DOHH2 (cell line): Measurements from ENCODE around the gene NEAT1.

Experiments
- H3F3A ChIP-seq: fragments of 200-600 bp; sonication (generic), shearing (Covaris generic); 2 replicates; pipeline ENCODE4 v1.6.0; 2016; ENCODE audit warnings: antibody characterized with exemption, mild to moderate bottlenecking; ENCODE audit not compliant: control insufficient read depth, insufficient read depth
- H3K27ac ChIP-seq: fragments of 200-600 bp; sonication (generic); 2 replicates; pipeline ENCODE4 v1.5.1; 2014; ENCODE audit warnings: low read depth, mild to moderate bottlenecking, low read length, moderate library complexity
- H3K27me3 ChIP-seq: fragments of 200-600 bp; sonication (generic); 2 replicates; pipeline ENCODE4 v1.6.1; 2014; ENCODE audit warnings: mild to moderate bottlenecking, low read length, mixed read lengths; ENCODE audit not compliant: control insufficient read depth
- H3K36me3 ChIP-seq: fragments of 200-600 bp; sonication (generic); 2 replicates; pipeline ENCODE4 v1.6.1; 2014; ENCODE audit warnings: mild to moderate bottlenecking, low read length, moderate library complexity, mixed read lengths; ENCODE audit not compliant: control insufficient read depth
- H3K4me1 ChIP-seq: fragments of 200-600 bp; sonication (generic); 2 replicates; pipeline ENCODE4 v1.6.1; 2014; ENCODE audit warnings: mild to moderate bottlenecking, low read length, mixed read lengths; ENCODE audit not compliant: control insufficient read depth
- H3K4me2 ChIP-seq: fragments of 200-600 bp; sonication (generic); 2 replicates; pipeline ENCODE4 v1.6.0; 2014; ENCODE audit warnings: mild to moderate bottlenecking, low read length, moderate library complexity
- H3K4me3 ChIP-seq: fragments of 200-600 bp; sonication (generic); 2 replicates; pipeline ENCODE4 v1.5.1; 2014; ENCODE audit warnings: mild to moderate bottlenecking, low read length, mixed read lengths
- H3K79me2 ChIP-seq: fragments of 200-600 bp; sonication (generic); 2 replicates; pipeline ENCODE4 v1.6.1; 2014; ENCODE audit warnings: mild to moderate bottlenecking, low read length, mixed read lengths; ENCODE audit not compliant: control insufficient read depth
- H3K9me2 ChIP-seq: fragments of 200-600 bp; sonication (generic); replicated peaks from 2 replicates; pipeline ENCODE4 v1.6.1; 2014; ENCODE audit warnings: mild to moderate bottlenecking, low read length, mixed read lengths; ENCODE audit not compliant: control insufficient read depth
- H3K9me3 ChIP-seq: fragments of 200-600 bp; sonication (generic); 2 replicates; pipeline ENCODE4 v1.6.1; 2014; ENCODE audit warnings: antibody characterized with exemption, low read length, mixed read lengths; ENCODE audit not compliant: control insufficient read depth, insufficient read depth
- H4K20me1 ChIP-seq: fragments of 200-600 bp; sonication (generic); 2 replicates; pipeline ENCODE4 v1.6.0; 2014; ENCODE audit warnings: low read depth, mild to moderate bottlenecking, antibody characterized with exemption, low read length, moderate library complexity; ENCODE audit not compliant: control insufficient read depth, insufficient read depth
- EZH2phosphoT487 ChIP-seq: fragments of 200-600 bp; sonication (generic); IDR thresholded peaks from 2 replicates; pipeline ENCODE4 v1.6.1; 2017; ENCODE audit warnings: borderline replicate concordance, mild to moderate bottlenecking, antibody characterized with exemption, low read length, moderate library complexity, mixed read lengths
- TF ChIP-seq, protein P1 (sequence below): fragments of 200-600 bp; sonication (generic); IDR thresholded peaks from one replicate; pipeline ENCODE4 v1.5.1; 2014; ENCODE audit warnings: antibody characterized with exemption, mild to moderate bottlenecking, low read depth, low read length; ENCODE audit not compliant: poor library complexity, severe bottlenecking

The NEAT1 gene

DNA sequence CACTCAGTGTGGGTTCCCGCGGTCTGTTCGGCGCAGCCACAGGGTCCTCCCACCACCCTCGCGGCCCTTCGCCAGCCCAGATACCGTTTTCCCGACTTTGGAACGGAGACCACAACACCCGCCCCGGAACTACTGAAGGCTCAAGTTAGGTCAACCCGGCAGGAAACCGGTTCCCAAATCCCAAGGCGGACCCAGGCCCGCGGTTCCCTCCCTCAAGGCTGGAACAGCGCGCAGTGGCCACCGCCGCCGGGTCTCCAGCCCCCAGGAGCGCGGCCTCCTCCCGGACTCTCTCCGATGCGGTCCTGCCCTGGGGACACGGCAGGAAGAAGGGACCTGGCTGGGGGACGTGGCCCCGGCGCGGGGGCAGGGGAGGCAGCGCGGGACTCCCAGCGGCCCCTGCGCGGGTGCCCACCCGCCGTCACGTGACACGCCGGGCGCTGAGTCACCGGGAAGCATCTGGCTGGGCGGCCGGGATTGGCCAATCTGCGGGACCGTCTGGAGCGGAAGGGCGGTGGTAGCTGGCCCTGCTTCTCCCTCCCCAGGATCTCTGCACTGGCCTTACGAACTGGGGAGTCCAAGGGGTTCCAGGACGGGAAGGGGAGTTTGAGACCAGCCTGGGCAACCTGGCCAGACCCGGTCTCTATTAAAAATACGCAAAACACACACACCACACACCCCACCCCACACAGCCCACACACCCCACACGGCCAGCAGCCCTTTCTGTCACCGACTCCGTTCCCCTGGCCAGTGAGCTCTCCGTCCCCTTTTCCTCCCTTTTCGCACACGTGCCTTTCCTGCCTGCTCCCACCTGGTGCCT is 54.8 kb downstream of the NEAT1 start:
- H3K9me3 ChIP-seq: no peaks in the 10 kb centered on the region
- H3K9me2 ChIP-seq: no peaks in the 10 kb centered on the region
- peaks cover 14% of the 10 kb centered on the region for H3F3A ChIP-seq
- H3K4me2 ChIP-seq: peak overlapping the region; percentile 92
- H3K4me3 ChIP-seq: peak overlapping the region; percentile 96
- peak overlapping the region; percentile 87 for H3K27ac ChIP-seq
- peaks cover 23% of the 10 kb centered on the region for H3K79me2 ChIP-seq
- no peaks in the 10 kb centered on the region for H3K27me3 ChIP-seq
- peaks cover 59% of the 10 kb centered on the region for H3K4me1 ChIP-seq
- H3K36me3 ChIP-seq: peaks cover 11% of the 10 kb centered on the region
- TF ChIP-seq, protein P1, sequence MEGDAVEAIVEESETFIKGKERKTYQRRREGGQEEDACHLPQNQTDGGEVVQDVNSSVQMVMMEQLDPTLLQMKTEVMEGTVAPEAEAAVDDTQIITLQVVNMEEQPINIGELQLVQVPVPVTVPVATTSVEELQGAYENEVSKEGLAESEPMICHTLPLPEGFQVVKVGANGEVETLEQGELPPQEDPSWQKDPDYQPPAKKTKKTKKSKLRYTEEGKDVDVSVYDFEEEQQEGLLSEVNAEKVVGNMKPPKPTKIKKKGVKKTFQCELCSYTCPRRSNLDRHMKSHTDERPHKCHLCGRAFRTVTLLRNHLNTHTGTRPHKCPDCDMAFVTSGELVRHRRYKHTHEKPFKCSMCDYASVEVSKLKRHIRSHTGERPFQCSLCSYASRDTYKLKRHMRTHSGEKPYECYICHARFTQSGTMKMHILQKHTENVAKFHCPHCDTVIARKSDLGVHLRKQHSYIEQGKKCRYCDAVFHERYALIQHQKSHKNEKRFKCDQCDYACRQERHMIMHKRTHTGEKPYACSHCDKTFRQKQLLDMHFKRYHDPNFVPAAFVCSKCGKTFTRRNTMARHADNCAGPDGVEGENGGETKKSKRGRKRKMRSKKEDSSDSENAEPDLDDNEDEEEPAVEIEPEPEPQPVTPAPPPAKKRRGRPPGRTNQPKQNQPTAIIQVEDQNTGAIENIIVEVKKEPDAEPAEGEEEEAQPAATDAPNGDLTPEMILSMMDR: no peak
- TF ChIP-seq EZH2phosphoT487: no peak
- H4K20me1 ChIP-seq: no peaks in the 10 kb centered on the region

DNA sequence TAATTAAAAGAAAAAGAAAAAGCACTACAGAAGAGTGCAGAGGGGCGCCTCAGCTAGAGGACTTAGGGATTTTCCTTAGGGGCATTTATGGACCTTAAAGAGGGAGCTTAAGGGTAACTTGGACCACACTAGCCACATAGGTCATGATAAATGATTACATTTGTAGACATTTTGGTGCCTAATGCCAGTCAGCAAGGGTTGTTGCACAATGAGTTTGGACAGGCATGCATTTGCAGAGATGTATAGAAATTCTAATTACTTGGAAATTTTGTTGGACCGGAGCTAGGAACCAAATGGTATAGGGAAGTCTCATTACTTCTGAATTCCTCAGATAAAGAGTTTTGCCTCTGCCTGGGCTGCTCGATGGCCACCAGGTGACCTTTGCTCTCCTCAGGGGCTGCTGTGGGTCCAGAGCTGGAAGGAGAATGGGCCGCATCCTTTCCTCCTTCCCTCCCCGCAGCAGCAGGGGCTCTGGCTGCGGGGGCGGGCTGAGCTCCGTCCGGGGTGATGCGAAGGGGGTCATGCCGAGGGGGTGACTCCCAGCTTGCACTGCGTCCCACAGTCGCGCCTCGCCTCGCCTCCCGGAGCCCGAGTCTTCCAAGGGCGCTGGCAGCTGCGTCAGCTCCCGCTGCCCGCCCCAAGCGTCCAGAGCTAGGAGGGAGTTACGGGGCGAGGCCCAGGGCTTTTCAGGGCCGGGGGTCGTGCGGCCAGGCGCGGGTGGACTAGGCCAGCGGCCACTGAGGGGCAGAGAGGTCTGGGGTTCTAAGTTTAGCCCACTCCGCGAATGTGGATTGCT is 56.0 kb downstream of the NEAT1 start:
- Histone ChIP-seq H3K4me3 (no peak overlapping the region), H3K27me3 (no peaks in the 10 kb centered on the region), H3K4me2 (no peak overlapping the region), H3K36me3 (peaks cover 11% of the 10 kb centered on the region), H3K4me1 (peaks cover 47% of the 10 kb centered on the region), H3K9me3 (no peaks in the 10 kb centered on the region), H3K79me2 (peaks cover 23% of the 10 kb centered on the region), H3F3A (peaks cover 10% of the 10 kb centered on the region), H3K27ac (no peak overlapping the region), H3K9me2 (no peaks in the 10 kb centered on the region), H4K20me1 (no peaks in the 10 kb centered on the region)
- TF ChIP-seq, protein P1: no peak

DNA sequence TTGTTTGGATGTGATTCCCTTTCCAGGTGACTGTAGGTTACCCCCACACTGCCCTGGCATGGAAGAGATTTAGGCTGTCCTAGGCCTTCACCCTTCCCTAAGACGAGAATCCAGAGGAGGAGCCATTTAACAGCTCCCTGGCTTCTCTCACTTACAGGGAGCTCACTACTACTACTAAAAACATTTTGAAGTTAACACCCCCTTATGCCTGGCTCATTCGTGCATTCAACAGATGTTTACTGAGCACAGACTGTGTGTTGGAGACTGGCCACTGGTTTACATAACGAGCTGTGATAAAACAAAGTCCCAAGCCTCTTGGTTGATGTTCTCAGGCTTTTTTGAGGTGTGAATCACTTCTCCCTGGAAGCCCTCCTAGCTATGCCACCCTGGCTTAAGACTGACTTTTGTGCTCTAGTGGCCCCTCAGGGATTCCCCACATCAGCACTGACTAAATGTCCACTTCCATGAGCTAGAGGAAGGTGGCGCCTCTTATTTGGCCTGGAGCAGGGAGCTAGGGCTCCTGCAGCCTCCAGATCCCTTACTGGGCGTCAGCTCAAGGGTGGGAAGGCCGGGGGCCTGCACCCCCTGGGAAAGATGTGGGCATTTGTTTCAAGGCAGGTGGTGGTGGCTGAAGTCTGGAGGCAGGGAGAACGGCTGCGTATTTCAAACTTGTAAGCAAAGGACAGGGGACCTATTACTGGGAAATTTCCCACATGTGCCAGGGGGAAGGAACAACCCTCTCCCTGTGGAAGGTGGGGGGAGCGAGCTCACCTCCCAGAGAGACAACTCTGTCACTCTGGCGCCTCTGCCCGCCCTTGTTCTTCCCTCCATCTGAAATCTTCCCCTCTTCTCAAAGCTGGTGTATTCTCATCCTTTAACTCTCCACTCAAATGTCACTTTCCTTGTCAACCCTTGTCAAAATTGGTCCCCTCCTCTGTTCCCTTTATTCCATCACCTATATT is 56.9 kb downstream of the NEAT1 start:
- Histone ChIP-seq H4K20me1 (no peaks in the 10 kb centered on the region), H3K27ac (no peak overlapping the region), H3K4me2 (no peak overlapping the region), H3K27me3 (no peaks in the 10 kb centered on the region), H3K9me3 (no peaks in the 10 kb centered on the region), H3K9me2 (no peaks in the 10 kb centered on the region), H3F3A (peaks cover 7% of the 10 kb centered on the region), H3K36me3 (peaks cover 11% of the 10 kb centered on the region), H3K4me3 (no peak overlapping the region), H3K79me2 (peaks cover 23% of the 10 kb centered on the region), H3K4me1 (peaks cover 43% of the 10 kb centered on the region)
- TF ChIP-seq EZH2phosphoT487: no peak
